NCI-H526 (cell line): ENCODE measurements around the gene RBM43.
A peak's percentile ranks its signal among the peaks of the same experiment; 100 is the strongest.
"Not testable (repeated sequence)": the region's sequence is repeated elsewhere in the genome, so short reads cannot be mapped to it uniquely, and the experiment has no call there.

Source experiments
- DNase-seq, 2 experiments: peaks; one replicate each; lab custom pipeline; 2025; lab: John Stamatoyannopoulos, UW

Gene RBM43

DNA sequence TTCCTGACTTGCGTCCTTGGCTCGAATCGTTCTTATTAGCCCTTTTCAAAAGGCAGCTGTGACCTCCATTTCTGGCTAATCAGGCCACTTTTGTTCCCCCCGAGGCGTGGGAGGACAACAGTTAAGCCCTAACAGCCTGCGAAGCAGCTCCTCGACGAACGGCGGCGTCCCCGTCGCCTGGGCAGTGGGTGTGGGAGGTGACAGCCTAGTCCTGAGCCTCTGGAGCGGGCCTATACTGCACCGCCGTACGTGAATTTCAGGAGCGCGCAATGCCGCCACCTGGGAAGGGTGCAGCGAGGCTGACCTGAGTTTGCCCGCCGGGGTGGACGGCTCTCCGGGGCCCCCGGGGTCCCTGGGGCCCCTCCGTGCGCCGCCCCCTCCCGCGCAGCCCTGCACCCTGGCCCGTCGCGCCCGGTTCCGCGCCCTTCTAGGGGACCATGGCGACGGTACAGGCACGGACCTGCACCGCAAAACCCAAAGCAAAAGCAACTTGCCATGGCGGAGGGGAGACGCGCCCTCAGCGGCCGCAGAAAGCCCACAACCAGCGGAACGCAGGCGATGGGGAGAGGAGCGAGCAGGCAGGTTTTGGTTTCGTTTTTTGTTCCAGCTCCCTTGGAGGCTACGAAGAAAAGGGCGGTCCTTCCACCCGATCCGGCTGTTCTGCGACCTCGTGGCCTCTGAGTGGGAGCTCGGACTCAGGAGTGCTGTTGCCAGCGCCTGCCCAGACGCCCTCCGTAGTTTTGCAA, at the start of gene RBM43:
Gene RBM43, minus strand, starts transcription at position 633 of the 746 bp plus-strand sequence. Its CDS starts 136 bp downstream, at position 497.
- peak; percentile 69 to 87 for DNase-seq

DNA sequence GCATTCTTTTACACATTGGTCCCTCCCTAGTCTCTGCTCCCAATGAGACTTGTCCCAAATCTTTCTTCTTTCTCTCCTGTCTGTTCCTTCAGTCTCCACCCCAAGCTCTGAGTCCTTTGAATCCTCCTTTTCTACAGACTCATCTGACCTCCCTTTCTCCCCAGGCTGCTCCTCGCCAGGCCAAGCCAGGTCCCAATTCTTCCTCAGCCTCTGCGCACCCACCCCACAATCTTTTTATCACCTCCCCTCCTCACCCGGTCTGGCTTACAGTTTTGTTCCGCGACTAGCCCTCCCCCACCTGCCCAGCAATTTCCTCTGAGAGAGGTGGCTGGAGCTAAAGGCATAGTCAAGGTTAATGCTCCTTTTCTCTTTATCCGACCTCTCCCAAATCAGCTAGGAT, 48.6 kb upstream of the RBM43 start:
- not testable (repeated sequence) for DNase-seq

DNA sequence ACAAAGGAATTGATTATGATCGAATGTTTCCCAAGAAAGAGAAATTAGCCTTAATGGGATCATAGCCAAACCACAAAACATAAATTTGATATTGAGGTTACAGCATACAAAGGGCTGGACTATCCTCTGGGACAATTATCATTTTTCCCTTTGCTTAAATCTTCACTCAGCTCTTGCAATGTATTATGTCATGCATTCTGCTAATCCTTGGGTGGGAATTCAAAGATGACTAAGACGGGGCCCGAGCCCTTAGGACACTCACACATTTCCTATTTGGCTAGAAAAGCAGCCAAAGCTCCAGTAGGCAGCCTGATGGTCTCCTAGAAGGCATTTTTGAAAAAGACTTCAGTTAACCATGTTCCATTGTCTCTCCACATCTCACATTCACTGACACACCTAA, 45.0 kb upstream of the RBM43 start:
- DNase-seq: no peak

DNA sequence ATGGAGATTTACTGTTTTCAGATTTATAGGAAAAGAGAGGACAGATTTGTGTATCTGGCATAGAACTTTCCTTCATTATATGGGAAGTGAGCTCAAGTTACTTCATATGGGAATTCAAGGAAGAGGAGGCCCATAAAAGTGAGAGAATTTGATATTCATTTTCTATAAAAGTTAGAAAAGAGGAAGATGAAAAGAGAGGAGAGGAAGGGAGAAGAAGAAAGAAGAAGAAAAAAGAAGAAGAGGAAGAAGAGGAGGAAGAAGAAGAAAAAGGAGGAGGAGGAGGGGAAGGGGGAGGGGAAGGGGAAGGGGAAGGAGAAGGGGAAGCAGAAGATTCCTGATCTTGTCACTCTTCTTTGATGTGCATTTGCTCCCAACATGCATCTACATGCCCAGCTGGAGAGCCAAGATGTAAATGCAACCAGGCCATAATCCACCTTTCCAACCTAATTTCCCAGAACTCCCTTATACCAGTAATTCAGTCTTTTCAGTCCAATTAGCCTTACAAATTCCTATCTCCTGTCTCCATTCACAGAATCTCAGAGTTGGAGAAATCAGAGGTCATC, 43.5 kb upstream of the RBM43 start:
- no peak for DNase-seq

DNA sequence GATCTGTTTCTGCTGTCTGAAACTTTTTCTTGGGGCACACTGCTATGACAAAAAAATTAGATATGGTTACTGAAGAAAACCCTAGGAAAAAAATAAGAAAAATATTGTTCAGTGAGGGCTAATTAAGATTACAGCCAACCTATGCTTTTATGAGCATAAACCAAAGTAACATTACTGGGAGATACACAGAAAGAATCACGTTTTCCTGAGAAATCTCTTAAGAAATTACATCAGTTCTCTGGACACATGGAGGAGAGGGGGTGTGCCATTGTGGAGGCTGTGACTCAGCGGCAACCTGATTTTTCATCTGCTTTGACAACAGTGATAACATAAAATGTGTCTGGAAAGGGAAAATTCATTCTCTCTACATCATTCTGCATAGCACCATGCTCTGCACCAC, 41.2 kb upstream of the RBM43 start:
- DNase-seq: no peak

DNA sequence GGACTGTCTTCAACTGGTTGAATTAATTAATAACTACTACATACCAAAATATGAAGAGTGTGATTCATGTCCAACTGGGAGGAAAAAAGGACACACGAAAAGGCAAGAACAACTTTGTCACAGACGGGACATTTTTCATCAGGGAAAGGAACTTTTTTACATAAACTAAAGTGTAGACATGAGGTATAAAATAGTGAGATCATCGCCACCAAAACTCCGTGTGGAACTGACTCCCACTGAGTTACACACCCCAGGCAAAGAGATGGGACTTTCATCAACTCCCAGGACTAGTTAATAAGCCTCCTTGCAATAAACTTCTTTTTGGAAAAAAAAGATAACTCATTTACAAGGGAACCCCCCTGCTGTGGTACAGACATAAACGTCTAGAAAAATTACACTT, 40.7 kb upstream of the RBM43 start:
- no peak for DNase-seq

DNA sequence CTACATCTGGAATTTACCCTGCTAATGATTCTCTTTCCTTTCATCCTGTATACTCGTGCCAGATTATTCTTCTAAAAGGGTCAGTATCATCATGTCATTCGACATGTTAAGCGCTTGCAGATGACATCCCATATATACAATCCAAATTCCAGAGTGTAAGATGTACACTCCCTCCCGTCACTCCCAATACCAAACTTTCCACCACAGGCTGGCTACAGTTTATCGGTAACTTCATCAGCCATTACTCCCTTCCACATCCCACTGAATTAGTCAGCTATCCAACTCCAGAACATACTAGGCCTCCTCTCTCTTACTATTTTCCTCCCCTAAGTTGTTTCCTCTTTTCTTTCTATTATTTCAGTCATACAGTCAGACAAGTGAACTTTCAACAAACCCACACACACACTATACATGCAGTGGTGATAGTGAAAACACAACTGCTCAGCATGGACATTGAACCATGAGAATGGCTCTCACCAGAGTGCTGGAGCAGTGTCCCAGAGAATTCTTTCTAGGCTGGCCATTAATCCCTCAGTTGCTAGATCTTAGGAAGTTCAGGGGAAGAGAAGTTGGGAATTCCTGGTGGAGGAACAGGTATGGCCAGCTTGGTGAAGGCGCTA, 38.4 kb upstream of the RBM43 start:
- no peak for DNase-seq

DNA sequence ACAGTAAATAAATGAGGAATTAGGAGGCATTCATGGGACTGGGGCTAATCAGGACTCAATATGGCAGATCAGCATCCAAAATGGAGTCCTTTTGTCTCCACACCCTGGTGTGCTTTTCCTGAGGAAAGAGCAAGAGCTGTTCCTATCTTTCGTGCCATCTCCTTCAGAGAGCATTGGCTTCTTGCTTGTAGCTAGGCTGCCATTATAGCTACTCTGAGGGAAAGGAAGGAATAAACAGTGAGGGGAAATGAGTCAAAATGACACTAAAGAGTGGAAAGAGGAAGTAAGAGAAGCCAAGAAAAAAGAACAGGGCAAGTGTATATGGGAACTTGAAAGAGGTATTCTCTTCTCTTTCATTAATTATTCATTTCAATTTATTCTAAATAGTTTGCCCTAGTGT, 36.2 kb upstream of the RBM43 start:
- DNase-seq: no peak

DNA sequence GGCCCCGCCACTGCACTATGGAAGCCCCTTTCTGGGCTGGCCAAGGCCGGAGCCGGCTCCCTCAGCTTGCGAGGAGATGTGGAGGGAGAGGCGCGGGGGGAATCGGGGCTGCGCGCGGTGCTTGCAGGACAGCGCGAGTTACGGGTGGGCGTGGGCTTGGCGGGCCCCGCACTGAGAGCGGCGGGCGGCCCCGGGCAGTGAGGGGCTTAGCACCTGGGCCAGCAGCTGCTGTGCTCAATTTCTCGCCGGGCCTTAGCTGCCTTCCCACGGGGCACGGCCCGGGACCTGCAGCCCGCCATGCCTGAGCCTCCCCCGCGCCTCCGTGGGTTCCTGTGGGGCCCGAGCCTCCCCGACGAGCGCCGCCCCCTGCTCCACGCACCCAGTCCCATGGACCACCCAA, 34.3 kb upstream of the RBM43 start:
- DNase-seq: not testable (repeated sequence)

DNA sequence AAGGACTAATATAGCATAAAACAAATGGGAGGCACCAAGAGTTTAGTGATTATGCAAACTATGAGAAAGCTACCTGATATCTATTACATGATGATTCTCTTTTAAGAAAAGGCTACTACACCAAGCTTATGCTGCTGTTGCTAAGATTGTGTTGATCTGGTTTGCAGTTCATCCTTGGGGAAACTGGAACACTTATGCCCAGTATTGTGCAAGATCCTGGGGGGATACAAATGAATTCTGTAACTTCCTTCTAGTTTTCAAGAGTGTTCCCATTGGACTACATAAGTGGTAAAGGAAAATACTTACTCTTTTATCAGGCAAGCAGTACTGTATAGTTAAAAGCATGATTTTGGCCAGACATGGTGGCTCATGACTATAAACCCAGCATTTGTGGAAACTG, 30.9 kb upstream of the RBM43 start:
- DNase-seq: no peak

DNA sequence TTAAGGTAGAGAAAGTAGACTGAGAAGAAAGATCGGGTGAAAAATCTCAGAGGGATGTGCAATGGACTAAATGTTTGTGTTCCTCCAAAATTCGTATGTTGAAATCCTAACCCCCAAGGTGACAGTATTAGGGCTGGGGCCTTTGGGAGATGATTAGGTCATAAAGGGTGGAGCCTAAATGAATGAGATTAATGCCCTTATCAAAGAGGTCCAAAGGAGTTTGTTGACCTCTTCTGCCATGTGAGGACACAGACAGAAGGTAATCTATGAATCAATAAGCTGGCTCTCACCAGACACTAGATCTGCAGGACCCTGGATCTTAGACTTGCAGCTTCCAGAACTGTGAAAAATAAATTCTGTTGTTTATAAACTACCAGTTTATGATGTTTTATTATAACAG, 30.5 kb upstream of the RBM43 start:
- DNase-seq: no peak

DNA sequence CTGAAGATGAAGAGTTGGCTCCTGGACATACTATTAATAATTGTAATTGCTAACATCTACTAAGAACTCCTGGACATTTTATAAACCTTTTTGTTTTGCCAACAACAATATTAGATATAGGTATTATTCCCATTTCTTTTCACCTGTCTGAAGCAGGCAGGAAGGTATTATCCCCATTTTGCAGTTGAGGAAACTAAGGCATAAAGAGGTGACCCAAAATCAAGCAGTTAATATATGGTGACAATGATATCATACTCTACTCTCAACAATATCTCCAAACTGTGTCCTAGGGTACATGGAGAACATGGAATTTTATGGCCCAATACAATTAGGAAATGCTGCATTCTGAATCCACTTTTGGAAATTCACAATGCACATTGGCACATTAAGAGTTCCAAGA, 29.6 kb upstream of the RBM43 start:
- no peak for DNase-seq

DNA sequence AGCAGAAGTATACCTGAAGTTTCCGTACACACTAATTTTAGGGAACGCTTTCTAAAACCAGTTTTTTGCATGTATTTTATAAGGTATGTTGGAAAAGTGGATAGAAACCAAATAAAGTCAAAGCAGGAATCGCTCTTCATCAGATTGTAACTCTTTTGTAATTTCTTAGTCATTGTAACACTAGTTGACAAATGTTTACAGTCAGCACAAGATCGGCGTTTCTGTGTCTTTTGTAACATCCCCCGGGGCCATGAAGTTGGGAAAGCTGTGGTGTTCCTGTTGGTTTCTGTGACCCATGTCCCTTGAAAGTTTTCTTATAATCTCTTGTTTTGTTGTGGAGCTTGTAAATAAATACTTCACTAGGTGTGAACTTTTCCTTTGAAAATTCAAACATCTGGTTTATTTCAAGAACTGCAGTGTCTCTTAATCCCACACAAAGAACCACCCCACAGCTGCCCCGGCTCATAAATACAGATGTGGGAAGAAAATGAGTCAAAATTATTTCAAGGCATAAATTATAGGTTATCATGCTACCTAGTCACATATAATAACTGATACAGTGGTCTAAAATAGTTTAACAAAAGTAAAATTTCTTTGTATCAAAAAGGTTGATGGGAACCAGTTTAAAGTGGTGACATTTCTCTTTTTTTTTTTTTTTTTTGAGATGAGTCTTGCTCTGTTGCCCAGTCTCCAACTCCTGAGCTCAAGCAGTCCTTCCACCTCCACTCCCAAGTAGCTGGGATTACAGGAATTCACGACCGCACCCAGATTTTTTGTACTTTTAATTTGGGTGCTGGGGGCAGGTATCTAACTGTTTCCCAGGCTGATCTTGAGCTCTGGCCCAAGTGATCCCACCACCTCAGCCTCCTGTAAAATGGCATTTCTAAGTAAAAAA, 28.6 kb upstream of the RBM43 start:
- no peak for DNase-seq

DNA sequence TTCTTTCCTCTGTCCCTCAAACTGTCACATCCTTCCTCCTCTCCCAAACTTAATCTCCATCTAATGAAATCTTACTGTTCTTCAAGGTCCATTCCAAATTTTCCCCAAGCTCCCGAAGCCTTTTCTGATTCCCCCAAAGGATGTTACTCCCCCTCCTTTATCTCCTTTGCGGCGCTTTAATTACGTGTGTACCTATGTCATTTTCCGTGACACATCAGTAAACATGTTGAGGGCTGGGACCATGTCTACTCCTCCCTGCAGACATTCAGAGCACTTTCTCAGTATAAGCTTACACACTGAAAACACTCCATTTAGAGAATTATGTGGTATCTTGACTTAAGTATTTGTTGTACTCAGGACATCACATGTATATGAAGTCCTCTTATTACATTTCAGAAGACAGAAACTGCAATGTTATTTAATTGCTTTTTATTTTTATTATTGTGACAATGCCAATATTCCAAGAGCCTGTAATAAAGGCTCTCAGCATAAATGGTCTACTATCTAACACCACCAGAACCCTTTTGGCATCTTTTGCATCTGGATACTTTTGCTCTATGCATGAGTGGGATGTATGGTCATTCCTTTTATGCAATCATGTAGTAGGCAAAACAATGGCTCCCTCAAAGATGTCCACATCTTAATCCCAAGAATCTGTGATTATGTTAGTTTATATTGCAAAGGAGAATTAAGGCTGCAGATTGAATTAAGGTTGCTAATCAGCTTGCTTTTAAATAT, 26.0 kb upstream of the RBM43 start:
- no peak for DNase-seq

DNA sequence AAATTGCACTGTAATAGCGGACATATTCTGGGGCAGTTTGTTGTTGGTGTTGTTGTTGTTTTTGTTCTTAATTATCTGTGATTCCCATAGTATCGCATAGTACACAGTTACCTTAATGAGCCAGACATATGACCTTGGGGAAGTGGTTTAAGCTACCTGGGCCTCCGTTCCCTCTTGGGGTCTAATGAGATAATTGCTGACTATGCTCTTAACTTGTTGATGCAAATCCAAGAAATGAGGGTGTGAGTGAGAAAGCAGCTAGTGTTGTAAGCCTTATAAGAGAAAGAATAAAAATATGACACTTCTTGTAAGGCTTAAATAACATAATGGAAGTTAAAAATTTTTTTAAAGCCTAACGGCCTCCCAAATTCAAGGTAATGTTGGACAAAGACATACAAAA, 20.7 kb upstream of the RBM43 start:
- no peak for DNase-seq

DNA sequence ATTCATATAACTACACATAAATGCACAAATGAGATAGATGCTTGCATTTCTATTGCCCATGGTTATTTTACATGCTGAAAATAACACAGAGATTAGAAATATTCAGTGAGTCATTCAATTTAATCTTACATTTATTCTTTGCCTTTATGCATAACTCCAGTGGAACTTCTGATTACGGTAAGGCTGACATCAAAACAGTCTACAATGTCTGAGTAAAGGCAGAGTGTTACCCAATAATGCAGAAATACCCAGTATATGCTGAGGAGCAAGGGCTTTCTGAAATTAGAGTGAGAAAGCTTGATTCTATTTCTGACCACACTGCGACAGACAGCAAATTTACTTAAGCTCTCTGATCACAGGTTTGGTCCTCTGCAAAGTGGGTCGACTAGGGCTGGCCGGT, 18.6 kb upstream of the RBM43 start:
- DNase-seq: no peak

DNA sequence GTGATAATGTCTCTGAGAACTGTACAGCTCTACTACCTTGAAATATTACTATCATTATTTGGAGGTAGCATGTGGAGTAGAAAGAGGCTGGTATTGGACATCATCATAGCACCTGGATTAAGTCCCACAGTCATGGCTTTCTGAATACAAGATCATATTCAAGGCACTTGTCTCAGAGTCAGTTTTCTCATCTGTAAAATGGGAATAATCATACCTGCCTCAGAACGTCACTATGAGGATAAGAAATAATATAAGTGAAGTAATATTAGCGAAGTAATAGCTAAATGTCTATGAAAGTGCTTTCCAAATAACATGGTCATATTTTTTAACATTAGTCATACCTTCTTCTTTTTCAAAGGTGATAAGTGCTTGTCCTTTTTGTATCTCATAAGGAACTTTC, 16.8 kb upstream of the RBM43 start:
- no peak for DNase-seq

DNA sequence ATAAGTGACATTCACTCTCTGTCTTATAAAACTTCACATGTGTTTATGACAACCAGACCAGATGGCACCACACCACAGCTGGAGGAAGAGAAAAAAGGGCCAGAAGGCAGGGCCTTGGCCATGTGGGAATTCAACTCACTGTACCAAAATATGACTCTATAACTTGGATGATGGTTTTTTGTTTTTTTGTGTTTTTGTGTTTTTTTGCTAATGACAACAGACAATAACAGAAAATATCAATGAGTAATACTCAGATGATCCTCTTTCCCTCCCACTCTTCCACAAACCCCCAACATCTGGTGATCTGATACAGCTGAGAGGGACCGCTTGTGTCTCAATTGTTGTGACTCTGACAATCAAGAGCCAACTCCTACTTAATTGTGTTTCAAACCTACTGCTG, 15.4 kb upstream of the RBM43 start:
- no peak for DNase-seq

DNA sequence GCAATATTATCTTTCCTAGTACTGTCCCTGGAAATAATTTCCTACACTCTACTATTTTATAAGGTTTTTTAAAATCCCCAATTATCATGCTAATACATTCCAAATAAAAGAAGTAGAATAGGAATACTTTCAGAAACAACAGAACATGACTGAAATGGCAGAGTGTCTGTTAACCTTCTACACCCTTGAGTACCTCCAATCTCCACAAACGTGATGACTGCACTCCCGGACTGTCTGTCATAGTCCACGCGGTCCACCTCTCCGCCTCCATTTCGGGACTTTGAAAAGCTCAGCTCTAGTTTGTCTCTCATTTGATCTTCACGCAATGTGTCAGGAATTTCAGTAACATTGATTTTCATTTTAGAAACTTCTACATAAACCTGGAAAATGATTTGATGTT, 13.6 kb upstream of the RBM43 start:
- no peak for DNase-seq

DNA sequence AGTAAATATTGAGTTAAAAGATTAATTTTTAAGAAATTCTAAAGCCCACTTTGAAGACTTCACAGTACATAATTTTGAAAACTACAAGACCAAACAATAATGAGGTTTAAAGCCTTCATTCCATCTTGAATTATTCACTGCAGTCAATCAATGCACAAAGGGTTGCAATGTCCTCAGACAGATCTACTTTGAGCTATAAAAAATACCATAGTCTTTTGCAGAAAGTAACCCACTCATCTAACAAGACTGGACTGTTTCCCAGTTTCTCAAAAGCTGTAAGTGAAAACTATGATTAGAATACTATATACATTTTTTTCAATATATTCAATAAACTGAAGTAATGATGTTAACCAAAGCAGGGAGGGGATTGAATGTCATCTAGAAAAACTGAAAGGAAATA, 10.2 kb upstream of the RBM43 start:
- no peak for DNase-seq

DNA sequence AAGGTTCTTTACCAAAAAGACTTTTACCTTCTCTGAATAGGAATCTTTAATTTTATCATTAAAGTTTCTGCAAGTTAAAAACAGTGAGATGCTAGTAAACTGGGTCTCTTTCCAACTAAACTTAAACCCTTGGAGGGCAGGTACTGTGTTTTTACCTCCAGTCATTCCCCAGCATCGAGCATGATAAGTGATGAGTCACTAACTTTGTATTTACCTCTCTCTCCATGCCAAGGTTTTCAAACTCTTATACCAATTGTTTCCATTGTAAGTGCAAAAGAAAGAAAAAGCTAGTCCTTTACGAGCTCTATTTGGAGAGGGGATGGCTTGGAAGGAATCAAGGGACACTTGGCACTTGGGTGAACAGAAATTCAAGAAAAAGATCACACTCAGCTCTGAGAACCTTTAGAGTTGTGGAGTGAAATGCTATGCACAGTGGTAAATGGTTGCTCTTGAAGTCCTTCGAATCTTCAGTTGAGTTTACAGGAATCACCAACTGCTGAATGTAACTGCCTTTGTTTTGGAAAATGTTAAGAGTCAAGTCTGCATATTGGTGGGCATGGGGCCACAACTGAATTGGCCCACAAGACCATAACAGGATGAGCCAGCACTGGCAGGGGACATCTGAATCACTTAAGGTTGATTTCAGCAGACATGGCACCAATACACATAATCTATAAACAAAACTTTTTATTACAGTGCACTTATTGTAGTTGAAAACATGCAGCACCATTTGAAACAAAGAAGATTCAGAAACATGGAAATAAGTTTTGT, 8.3 kb upstream of the RBM43 start:
- no peak for DNase-seq
